K562 (cell line): ENCODE results near the gene GOLGA2. TPM values are rescaled to one million over a fixed set of nuclear protein-coding genes. Genes with fewer than 3 reads are reported as not detected.
A peak's percentile ranks its signal among the peaks of the same experiment; 100 is the strongest.

Source experiments
- ERF ChIP-seq: fragments of 450-650 bp; formaldehyde crosslinking; IDR thresholded peaks from 2 replicates; pipeline ENCODE4 v1.4.0; 2020; ENCODE audit warnings: mild to moderate bottlenecking, mixed read lengths
- EWSR1 ChIP-seq: fragments of 450-650 bp; IDR thresholded peaks from 2 replicates; pipeline ENCODE4 v1.6.1; 2018; ENCODE audit warnings: borderline replicate concordance, mild to moderate bottlenecking, low read depth, moderate library complexity; ENCODE audit not compliant: partially characterized antibody
- IRF2 ChIP-seq: sonication (generic); formaldehyde crosslinking; IDR thresholded peaks from 2 replicates; pipeline ENCODE4 v1.8.1; 2022; ENCODE audit warnings: mild to moderate bottlenecking, missing genetic modification reagents
- JUND ChIP-seq, 2 experiments: IDR thresholded peaks; 2 replicates in 1 of 2; 3 replicates in 1 of 2; pipeline ENCODE4 v1.6.1; 2011; ENCODE audit warnings: borderline replicate concordance in 2 of 2, low read depth in 2 of 2, low read length in 2 of 2, improper control_type of control experiment in 1 of 2, missing biosample characterization in 1 of 2, missing genetic modification characterization in 1 of 2, missing genetic modification reagents in 1 of 2
- KDM5B ChIP-seq: fragments of 200-600 bp; sonication (generic); IDR thresholded peaks from 2 replicates; pipeline ENCODE4 v1.6.1; 2012; ENCODE audit warnings: low read depth, mild to moderate bottlenecking, moderate library complexity, low read length, control low read depth, inconsistent platforms; ENCODE audit not compliant: insufficient replicate concordance
- KLF1 ChIP-seq: fragments of 450-650 bp; IDR thresholded peaks from 2 replicates; pipeline ENCODE4 v1.6.1; 2016; ENCODE audit warnings: missing genetic modification characterization, missing compliant biosample characterization
- MCM5 ChIP-seq: fragments of 450-650 bp; IDR thresholded peaks from 2 replicates; pipeline ENCODE4 v1.6.1; 2016; ENCODE audit warnings: low read depth
- MLX ChIP-seq, 2 experiments: fragments of 450-650 bp in 1 of 2; sonication (generic) in 1 of 2; formaldehyde crosslinking; conservative IDR thresholded peaks; 2 replicates each; pipeline versions ENCODE4 v1.4.0 to v1.8.1; 2020 to 2022; ENCODE audit warnings: mild to moderate bottlenecking in 1 of 2, missing genetic modification reagents in 1 of 2
- NKRF ChIP-seq: fragments of 450-650 bp; IDR thresholded peaks from 2 replicates; pipeline ENCODE4 v1.6.1; 2016; ENCODE audit warnings: borderline replicate concordance
- PATZ1 ChIP-seq: fragments of 250-450 bp; sonication (Bioruptor Pico); IDR thresholded peaks from 2 replicates; pipeline ENCODE4 v1.5.0; 2020; ENCODE audit warnings: mild to moderate bottlenecking, borderline replicate concordance
- PML ChIP-seq: IDR thresholded peaks from 2 replicates; pipeline ENCODE4 v1.6.1; 2012; ENCODE audit warnings: low read length, inconsistent platforms
- RAD21 ChIP-seq, 2 experiments: fragments of 250-450 bp in 1 of 2; fragments of 450-650 bp in 1 of 2; sonication (Bioruptor Pico) in 1 of 2; formaldehyde crosslinking in 1 of 2; IDR thresholded peaks in 1 of 2; conservative IDR thresholded peaks in 1 of 2; 2 replicates each; pipeline versions ENCODE4 v1.4.0 to v1.8.0; 2020 to 2022; ENCODE audit warnings: mild to moderate bottlenecking in 2 of 2, moderate library complexity in 1 of 2
- SIRT6 ChIP-seq: IDR thresholded peaks from one replicate; pipeline ENCODE4 v1.6.1; 2012; ENCODE audit warnings: low read depth, mild to moderate bottlenecking, control low read depth, inconsistent platforms, low read length, moderate library complexity
- ZNF133 ChIP-seq: fragments of 250-450 bp; sonication (Bioruptor Pico); IDR thresholded peaks from 2 replicates; pipeline ENCODE4 v1.4.0; 2020; ENCODE audit warnings: mild to moderate bottlenecking
- ZNF143 ChIP-seq: sonication (generic); formaldehyde crosslinking; IDR thresholded peaks from 2 replicates; pipeline ENCODE4 v1.9.0; 2022; ENCODE audit warnings: mild to moderate bottlenecking, missing genetic modification reagents
- ZNF217 ChIP-seq: sonication (generic); formaldehyde crosslinking; IDR thresholded peaks from 2 replicates; pipeline ENCODE4 v1.8.0; 2022; ENCODE audit warnings: mild to moderate bottlenecking, missing genetic modification reagents
- polyA plus RNA-seq, 8 experiments: library from polyadenylated mRNA; depleted of rRNA in 4 of 8; stranded (reverse) in 5 of 8; unstranded in 3 of 8; fragments of >200 nt; fragmentation: Nextera tagmentation in 2 of 8; fragmentation: Illumina TruSeq in 1 of 8; extraction: Ambion mirVana in 2 of 8; extraction: Trizol in 1 of 8; gene quantifications; 2 replicates each; pipeline versions ENCODE4 v1.2.1 to v1.2.3, GENCODE V29; 2011 to 2014; ENCODE audit warnings: inconsistent platforms in 1 of 8, missing spikeins in 1 of 8
- total RNA-seq, 7 experiments: library from RNA; depleted of rRNA in 6 of 7; stranded (reverse); fragments of >200 nt in 6 of 7; fragmentation: Illumina TruSeq in 2 of 7; extraction: Trizol in 2 of 7; gene quantifications; 2 replicates each; pipeline versions ENCODE4 v1.2.1 to v1.2.3, GENCODE V29; 2011 to 2021; ENCODE audit warnings: low replicate concordance in 1 of 7

GOLGA2 gene
- total and polyA plus RNA-seq, 9 of the 15 experiments (the other 6 are each of a cell fraction or from before 2014, with no cell fraction given), result 15.7 to 138 (median 76.0) TPM

GRCh38 chr9:128249908-128250838, 25.6 kb downstream of the GOLGA2 start (continued):
- TF ChIP-seq PATZ1 (CRISPR knock-in tag) (no peak), EWSR1 (no peak), MCM5 (no peak), ZNF143 (CRISPR knock-in tag) (no peak), RAD21 (CRISPR knock-in tag; conservative IDR thresholded peaks at IDR 0.05 in 1 of 2, IDR thresholded peaks at IDR 0.05 in 1 of 2) (peak in 1 of 2 experiments; percentile 15; a peak in 1 of 4 replicates), ZNF133 (peak; percentile 22), NKRF (0 out of 2 replicates have a peak, but pooled peaks have one; percentile 31), KDM5B (peak; percentile 45), KLF1 (peak; percentile 14; the same call in 1 of the 2 replicates), PML (no peak), SIRT6 (no peak), IRF2 (no peak), ZNF217 (CRISPR knock-in tag) (no peak), ERF (peak; percentile 51), JUND (IDR thresholded peaks at IDR 0.05; ENCODE audit: borderline replicate concordance, low read depth, low read length) (peak; percentile 28; the same call in 1 of the 2 replicates), JUND (tag; IDR thresholded peaks at IDR 0.05; ENCODE audit: borderline replicate concordance, low read depth, low read length) (peak; percentile 8; the same call in 1 of the 3 replicates), MLX (CRISPR knock-in tag; conservative IDR thresholded peaks at IDR 0.05) (no peak; a peak in 1 of 4 replicates)
